ENCODE data around the gene ATP11B. TPM values are rescaled to one million over a fixed set of nuclear protein-coding genes. Genes with fewer than 3 reads are reported as not detected.

Gene ATP11B
- total and polyA plus RNA-seq, 9 of the 15 experiments (the other 6 are each of a cell fraction or from before 2014, with no cell fraction given), result 11.9 to 68.7 (median 41.8) TPM

- TF ChIP-seq, protein P1, sequence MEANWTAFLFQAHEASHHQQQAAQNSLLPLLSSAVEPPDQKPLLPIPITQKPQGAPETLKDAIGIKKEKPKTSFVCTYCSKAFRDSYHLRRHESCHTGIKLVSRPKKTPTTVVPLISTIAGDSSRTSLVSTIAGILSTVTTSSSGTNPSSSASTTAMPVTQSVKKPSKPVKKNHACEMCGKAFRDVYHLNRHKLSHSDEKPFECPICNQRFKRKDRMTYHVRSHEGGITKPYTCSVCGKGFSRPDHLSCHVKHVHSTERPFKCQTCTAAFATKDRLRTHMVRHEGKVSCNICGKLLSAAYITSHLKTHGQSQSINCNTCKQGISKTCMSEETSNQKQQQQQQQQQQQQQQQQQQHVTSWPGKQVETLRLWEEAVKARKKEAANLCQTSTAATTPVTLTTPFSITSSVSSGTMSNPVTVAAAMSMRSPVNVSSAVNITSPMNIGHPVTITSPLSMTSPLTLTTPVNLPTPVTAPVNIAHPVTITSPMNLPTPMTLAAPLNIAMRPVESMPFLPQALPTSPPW (CRISPR knock-in tag; IDR thresholded peaks at IDR 0.05), result peak; percentile 99
- TF ChIP-seq MAFF (IDR thresholded peaks at IDR 0.05; ENCODE audit: low read length) (no peak), DIDO1 (tag; IDR thresholded peaks at IDR 0.05; ENCODE audit: low read depth) (peak; percentile 54; the same call in 1 of the 2 replicates), POLR2AphosphoS5 (IDR thresholded peaks at IDR 0.05; ENCODE audit: control insufficient read depth, insufficient read depth, low read depth, low read length) (peak; percentile 81), HDGF (IDR thresholded peaks at IDR 0.05) (0 out of 2 replicates have a peak, but pooled peaks have one; percentile 54), XRCC5 (IDR thresholded peaks at IDR 0.05; ENCODE audit: low read depth, low read length) (0 out of 2 replicates have a peak, but pooled peaks have one; percentile 22), ZSCAN29 (IDR thresholded peaks at IDR 0.05) (0 out of 2 replicates have a peak, but pooled peaks have one; percentile 12), TAF1 (IDR thresholded peaks at IDR 0.05; ENCODE audit: control insufficient read depth, extremely low read depth, insufficient read depth, low read length, severe bottlenecking) (peak; percentile 74), NFRKB (IDR thresholded peaks at IDR 0.05; ENCODE audit: low read depth) (peak; percentile 30; the same call in 1 of the 2 replicates), GTF2A2 (tag; IDR thresholded peaks at IDR 0.05) (no peak), CREB1 (IDR thresholded peaks at IDR 0.05) (peak; percentile 88), CREB1 (CRISPR knock-in tag; IDR thresholded peaks at IDR 0.05) (peak; percentile 82), RAD21 (CRISPR knock-in tag; conservative IDR thresholded peaks at IDR 0.05 in 1 of 2, IDR thresholded peaks at IDR 0.05 in 1 of 2) (0 out of 4 replicates have a peak, but pooled peaks of 1 of the 2 experiments have one; percentile 6), TRIM28 (IDR thresholded peaks at IDR 0.05) (no peak), ZNF23 (CRISPR knock-in tag; IDR thresholded peaks at IDR 0.05) (no peak), TBP (optimal IDR thresholded peaks at IDR 0.05; ENCODE audit: low read depth, low read length) (peak; percentile 77), PRPF4 (IDR thresholded peaks at IDR 0.05; ENCODE audit: insufficient read depth, low read depth, low read length, poor library complexity, severe bottlenecking) (no peak), POLR2G (IDR thresholded peaks at IDR 0.05; ENCODE audit: low read depth, low read length) (peak; percentile 93), DPF2 (IDR thresholded peaks at IDR 0.05) (peak; percentile 40; the same call in 1 of the 2 replicates), HMGN3 (IDR thresholded peaks at IDR 0.05; ENCODE audit: borderline replicate concordance, extremely low read depth, insufficient read length, low read depth, low read length) (peak; percentile 67), ZNF511 (CRISPR knock-in tag; IDR thresholded peaks at IDR 0.05) (no peak), ZNF431 (CRISPR knock-in tag; IDR thresholded peaks at IDR 0.05) (no peak), RBM15 (IDR thresholded peaks at IDR 0.05; ENCODE audit: insufficient read depth, low read length) (no peak), TEAD4 (IDR thresholded peaks at IDR 0.05; ENCODE audit: low read length) (0 out of 2 replicates have a peak, but pooled peaks have one; percentile 4), TEAD4 (CRISPR knock-in tag; IDR thresholded peaks at IDR 0.05; ENCODE audit: borderline replicate concordance) (no peak), SMARCA4 (IDR thresholded peaks at IDR 0.05) (no peak)
- TF ChIP-seq, protein P2, sequence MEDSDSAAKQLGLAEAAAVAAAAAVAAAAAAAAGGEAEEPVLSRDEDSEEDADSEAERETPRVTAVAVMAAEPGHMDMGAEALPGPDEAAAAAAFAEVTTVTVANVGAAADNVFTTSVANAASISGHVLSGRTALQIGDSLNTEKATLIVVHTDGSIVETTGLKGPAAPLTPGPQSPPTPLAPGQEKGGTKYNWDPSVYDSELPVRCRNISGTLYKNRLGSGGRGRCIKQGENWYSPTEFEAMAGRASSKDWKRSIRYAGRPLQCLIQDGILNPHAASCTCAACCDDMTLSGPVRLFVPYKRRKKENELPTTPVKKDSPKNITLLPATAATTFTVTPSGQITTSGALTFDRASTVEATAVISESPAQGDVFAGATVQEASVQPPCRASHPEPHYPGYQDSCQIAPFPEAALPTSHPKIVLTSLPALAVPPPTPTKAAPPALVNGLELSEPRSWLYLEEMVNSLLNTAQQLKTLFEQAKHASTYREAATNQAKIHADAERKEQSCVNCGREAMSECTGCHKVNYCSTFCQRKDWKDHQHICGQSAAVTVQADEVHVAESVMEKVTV (CRISPR knock-in tag; IDR thresholded peaks at IDR 0.05), result 0 out of 2 replicates have a peak, but pooled peaks have one; percentile 22
These were observed at the start of gene ATP11B (continued) for GRCh38 chr3:182792901-182793662.
